ENCODE measurements around the gene TCP11. TPM values are rescaled to one million over a fixed set of nuclear protein-coding genes. Genes with fewer than 3 reads are reported as not detected.

The TCP11 gene
- total and polyA plus RNA-seq, 10 donors = not detected

DNA sequence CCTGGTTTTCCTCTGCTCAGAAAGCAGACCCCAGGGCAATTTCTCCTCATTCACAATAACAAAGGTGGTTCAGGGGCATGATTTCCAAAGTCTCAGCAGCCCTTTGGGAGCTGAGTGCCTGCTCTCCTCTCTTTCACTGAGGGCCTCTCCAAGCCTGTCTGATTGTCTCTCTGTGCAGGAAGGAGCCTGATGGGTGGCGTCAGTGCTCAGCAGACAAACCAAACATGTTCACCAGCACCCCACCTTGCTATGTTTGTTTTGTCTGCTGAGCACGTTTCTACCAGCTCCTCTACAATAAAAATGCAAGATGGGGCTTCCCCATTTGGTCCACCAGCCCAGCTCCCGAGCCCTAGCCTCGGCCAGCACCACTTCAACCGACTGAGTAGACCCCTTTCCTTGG is 25.4 kb upstream of the TCP11 start:
- H3K9me3 ChIP-seq = no peaks in the 10 kb centered on the region
- no peak for TF ChIP-seq POLR2A (IDR thresholded peaks at IDR 0.05)
- TF ChIP-seq, protein P1, sequence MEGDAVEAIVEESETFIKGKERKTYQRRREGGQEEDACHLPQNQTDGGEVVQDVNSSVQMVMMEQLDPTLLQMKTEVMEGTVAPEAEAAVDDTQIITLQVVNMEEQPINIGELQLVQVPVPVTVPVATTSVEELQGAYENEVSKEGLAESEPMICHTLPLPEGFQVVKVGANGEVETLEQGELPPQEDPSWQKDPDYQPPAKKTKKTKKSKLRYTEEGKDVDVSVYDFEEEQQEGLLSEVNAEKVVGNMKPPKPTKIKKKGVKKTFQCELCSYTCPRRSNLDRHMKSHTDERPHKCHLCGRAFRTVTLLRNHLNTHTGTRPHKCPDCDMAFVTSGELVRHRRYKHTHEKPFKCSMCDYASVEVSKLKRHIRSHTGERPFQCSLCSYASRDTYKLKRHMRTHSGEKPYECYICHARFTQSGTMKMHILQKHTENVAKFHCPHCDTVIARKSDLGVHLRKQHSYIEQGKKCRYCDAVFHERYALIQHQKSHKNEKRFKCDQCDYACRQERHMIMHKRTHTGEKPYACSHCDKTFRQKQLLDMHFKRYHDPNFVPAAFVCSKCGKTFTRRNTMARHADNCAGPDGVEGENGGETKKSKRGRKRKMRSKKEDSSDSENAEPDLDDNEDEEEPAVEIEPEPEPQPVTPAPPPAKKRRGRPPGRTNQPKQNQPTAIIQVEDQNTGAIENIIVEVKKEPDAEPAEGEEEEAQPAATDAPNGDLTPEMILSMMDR (IDR thresholded peaks at IDR 0.05 in 8 of 11, conservative IDR thresholded peaks at IDR 0.05 in 3 of 11) = no peak
- TF ChIP-seq POLR2AphosphoS5 (IDR thresholded peaks at IDR 0.05) = no peak
- no peak overlapping the region for H3K4me3 ChIP-seq
- intact Hi-C loops (cut with DNase I; ENCODE audit: low total_unique reads) = no loop called here
- DNase-seq = no peak
- peaks cover 0 to 6% (median 0%) of the 10 kb centered on the region in 7 donors for H3K27me3 ChIP-seq (replicated peaks in 1 of 7)
- H3K27ac ChIP-seq = no peak overlapping the region
- H3K4me1 ChIP-seq = peaks cover 6 to 14% (median 8%) of the 10 kb centered on the region in 6 donors
- WGBS, 5 donors = 57 to 87% (median 78%) methylated on average over 5 of the region's 5 CpGs
- no peaks in the 10 kb centered on the region for H3K36me3 ChIP-seq

DNA sequence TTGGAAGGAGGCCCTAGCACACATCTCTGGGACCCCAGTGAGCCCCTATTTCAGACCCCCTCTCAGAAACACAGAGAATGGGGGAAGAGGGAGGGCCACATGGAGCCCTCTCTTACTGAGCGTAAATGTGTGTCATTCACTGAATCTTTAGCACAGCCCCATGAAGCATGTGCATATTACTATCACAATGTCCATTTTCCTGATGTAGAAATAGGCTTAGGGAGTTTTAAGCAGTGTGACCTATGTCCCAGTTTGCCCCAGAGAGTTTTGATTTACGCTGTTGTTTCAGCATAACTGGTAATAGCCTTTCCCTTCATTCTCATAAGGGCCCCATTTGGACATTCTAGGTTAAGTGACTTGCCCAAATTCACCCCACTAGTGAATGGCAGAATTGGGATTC is 25.0 kb upstream of the TCP11 start:
- peaks cover 0 to 6% (median 0%) of the 10 kb centered on the region in 7 donors for H3K27me3 ChIP-seq (replicated peaks in 1 of 7)
- 85 to 100% (median 89%) methylated on average over 2 of the region's 2 CpGs for WGBS, 5 donors
- intact Hi-C loops (cut with DNase I; ENCODE audit: low total_unique reads) = no loop called here
- no peak for DNase-seq
- peak overlapping the region in 1 of 8 donors; percentile 2 for H3K27ac ChIP-seq
- H3K9me3 ChIP-seq = no peaks in the 10 kb centered on the region
- peaks cover 7 to 19% (median 12%) of the 10 kb centered on the region in 6 donors for H3K4me1 ChIP-seq
- no peaks in the 10 kb centered on the region for H3K36me3 ChIP-seq
- TF ChIP-seq POLR2A (IDR thresholded peaks at IDR 0.05) (no peak), POLR2AphosphoS5 (IDR thresholded peaks at IDR 0.05) (no peak)
- TF ChIP-seq, protein P1 (IDR thresholded peaks at IDR 0.05 in 8 of 11, conservative IDR thresholded peaks at IDR 0.05 in 3 of 11) = no peak
- no peak overlapping the region for H3K4me3 ChIP-seq

DNA sequence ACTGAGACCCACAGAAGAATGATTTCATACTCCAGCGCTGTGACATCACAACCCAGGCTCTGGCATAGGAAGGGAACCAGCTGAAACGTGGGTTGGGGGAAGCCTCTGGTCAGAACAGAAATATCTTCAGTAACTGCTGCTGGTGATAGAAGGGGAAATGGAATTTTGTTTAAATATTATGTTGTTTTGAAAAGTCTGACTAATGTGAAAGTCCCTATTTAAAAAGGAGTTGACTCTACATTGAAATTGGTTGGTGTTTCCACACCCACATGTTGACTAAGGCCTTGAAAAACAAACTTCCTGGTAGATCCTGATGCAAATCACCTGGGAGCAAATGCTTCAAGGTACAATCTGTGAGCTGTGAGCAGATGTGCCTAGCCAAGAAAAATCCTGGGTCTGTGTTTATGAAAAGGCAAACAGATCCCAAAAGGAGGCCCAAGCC is 24.5 kb upstream of the TCP11 start:
- 65 to 81% (median 75%) methylated on average over 2 of the region's 2 CpGs for WGBS, 5 donors
- H3K9me3 ChIP-seq = no peaks in the 10 kb centered on the region
- H3K36me3 ChIP-seq = no peaks in the 10 kb centered on the region
- no peak overlapping the region for H3K4me3 ChIP-seq
- TF ChIP-seq POLR2A (IDR thresholded peaks at IDR 0.05) = no peak
- TF ChIP-seq, protein P1 (IDR thresholded peaks at IDR 0.05 in 8 of 11, conservative IDR thresholded peaks at IDR 0.05 in 3 of 11) = no peak
- no peak for DNase-seq
- intact Hi-C loops (cut with DNase I; ENCODE audit: low total_unique reads) = no loop called here
- H3K27me3 ChIP-seq (replicated peaks in 1 of 7) = peaks cover 0 to 1% (median 0%) of the 10 kb centered on the region in 7 donors
- peaks cover 10 to 23% (median 16%) of the 10 kb centered on the region in 6 donors for H3K4me1 ChIP-seq
- H3K27ac ChIP-seq = peak overlapping the region in 1 of 8 donors; percentile 2

DNA sequence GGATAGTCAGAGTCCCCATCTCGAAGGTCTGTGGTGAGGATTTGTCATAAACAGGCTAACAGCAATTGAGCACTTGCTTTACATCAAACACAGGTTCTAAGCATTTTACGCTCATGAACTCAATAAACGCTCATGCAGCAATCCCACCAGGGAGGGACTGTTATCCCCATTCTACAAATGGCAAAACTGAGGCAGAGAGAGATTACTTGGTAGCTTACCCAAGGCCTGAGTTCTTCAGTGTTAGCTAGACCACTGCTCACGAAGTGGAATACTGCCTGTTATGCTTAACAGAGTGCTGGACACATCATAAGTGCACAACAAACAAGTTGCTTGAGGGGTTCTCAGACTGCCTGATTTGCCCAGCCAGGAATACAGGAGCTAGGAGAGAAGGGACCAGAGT is 23.7 kb upstream of the TCP11 start:
- H3K27me3 ChIP-seq (replicated peaks in 1 of 7) = no peaks in the 10 kb centered on the region
- DNase-seq = no peak
- no peak for TF ChIP-seq POLR2A (IDR thresholded peaks at IDR 0.05)
- TF ChIP-seq POLR2AphosphoS5 (IDR thresholded peaks at IDR 0.05) = no peak
- TF ChIP-seq, protein P1 (IDR thresholded peaks at IDR 0.05 in 8 of 11, conservative IDR thresholded peaks at IDR 0.05 in 3 of 11) = no peak
- no peaks in the 10 kb centered on the region for H3K36me3 ChIP-seq
- intact Hi-C loops (cut with DNase I; ENCODE audit: low total_unique reads) = no loop called here
- H3K4me3 ChIP-seq = no peak overlapping the region
- H3K9me3 ChIP-seq = no peaks in the 10 kb centered on the region
- no peak overlapping the region for H3K27ac ChIP-seq
- 81 to 92% (median 91%) methylated on average over 4 of the region's 4 CpGs for WGBS, 5 donors
- peaks cover 12 to 31% (median 20%) of the 10 kb centered on the region in 6 donors for H3K4me1 ChIP-seq
